Measurements from ENCODE around the gene HES6. TPM values are rescaled to one million over a fixed set of nuclear protein-coding genes. Genes with fewer than 3 reads are reported as not detected.

Gene HES6
- total and polyA plus RNA-seq, 8 donors, result 2.9 to 8.8 (median 4.7) TPM

DNA sequence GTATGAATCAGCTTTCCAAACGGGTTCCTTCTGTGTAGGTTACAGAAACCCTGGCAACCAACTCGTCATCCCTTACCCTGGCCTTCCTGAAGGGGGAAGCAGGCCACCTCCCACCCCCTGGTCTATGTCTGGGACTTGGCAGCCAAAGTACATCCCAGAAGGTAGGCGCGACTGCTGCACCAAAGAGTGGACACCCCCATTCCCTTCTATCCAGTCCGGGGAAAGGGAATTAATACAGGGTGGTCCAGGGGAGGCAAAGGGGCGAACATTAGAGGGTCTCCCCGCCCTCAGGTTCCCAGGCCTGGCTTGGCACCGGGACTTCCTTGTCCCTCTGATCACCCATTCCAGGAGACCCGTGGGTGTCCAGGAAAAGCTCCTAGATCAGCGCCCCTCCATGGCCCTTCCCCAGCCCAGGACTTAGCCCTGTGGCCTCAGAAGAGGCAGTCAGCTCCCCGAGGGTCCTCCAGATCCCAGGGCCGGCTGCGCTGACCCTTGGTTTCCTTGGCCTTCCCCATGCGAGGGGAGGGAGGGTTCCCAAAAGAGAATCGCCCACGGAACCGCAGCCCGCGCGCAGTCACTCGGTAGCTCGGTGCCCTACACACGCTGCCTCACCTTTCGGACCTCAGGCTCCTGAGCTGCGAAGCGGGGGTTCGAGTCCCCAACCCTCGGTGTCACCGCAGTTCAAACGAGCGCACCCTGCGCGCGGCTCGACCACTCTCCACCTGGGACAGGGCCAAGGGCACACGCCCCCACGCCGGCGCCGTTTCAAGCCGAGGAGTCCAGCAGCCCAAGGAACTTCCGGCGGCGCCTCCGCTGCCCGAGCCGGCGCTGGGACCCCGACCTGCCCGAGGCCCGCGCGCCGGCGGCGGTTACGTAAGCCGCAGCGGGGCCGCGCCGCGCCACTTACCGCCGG is 48.2 kb upstream of the HES6 start, which contains the start of gene PER2:
PER2 (minus strand) TSS at position 874 of the 913 bp plus-strand sequence. CDS start 10,674 bp downstream, outside the sequence.
- Histone ChIP-seq H3K27me3 (no peaks in the 10 kb centered on the region), H3K36me3 (no peaks in the 10 kb centered on the region), H3K9me3 (no peaks in the 10 kb centered on the region), H3K4me1 (peaks cover 35 to 60% of the 10 kb centered on the region in 2 donors), H3K4me3 (peak within 1 kb of the TSS; percentile 59 to 61), H3K27ac (peak within 1 kb of the TSS; percentile 87 to 93)
- DNase-seq (peak; percentile 63 to 91 (median 77)), ATAC-seq (peak; percentile 37)
- no peak for TF ChIP-seq CTCF (IDR thresholded peaks at IDR 0.05)
- intact Hi-C loops (cut with DNase I), result no loop called here

DNA sequence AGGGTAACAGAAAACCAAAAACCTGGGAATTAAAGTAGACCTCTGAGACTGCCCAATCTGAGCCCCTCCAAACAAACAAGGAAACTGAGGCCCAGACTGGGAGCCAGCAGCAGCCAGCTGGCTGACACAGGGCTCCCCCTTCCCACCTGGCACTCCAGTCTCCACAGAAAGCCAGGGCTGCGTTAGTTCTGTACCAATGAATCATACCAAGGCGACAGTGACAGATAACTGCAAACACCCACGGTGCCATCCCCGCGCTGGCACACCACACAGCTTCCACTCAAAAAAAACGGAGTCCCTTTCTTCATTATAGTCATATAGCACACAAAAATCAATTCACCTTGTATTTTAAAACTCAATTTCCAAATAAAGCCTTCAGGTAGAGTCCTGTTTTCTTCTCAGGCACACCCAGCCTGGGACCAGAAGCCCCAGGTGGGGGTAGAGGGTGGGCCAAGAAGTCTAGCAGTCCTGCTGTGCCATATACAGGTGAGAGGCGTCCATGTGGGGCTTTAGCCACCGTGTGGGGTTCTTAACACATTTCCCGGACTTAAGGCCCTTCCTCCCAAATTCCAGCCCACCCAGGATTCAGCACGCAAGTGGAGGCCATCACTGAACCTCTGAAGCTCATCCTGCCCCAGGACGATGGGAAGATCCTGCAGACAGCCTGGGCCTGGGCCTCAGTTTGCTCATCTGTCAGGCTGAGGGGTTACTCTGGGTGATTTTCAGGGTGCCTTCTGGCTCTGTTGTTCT is 47.3 kb upstream of the HES6 start:
- Histone ChIP-seq H3K27ac (peak overlapping the region; percentile 87 to 93), H3K27me3 (no peaks in the 10 kb centered on the region), H3K4me3 (peak overlapping the region; percentile 59 to 61), H3K36me3 (no peaks in the 10 kb centered on the region), H3K9me3 (no peaks in the 10 kb centered on the region), H3K4me1 (peaks cover 35 to 64% of the 10 kb centered on the region in 2 donors)
- ATAC-seq (no peak), DNase-seq (no peak)
- intact Hi-C loops (cut with DNase I), result no loop called here
- no peak for TF ChIP-seq CTCF (IDR thresholded peaks at IDR 0.05)

GRCh38 chr2:238286551-238286950 is 46.7 kb upstream of the HES6 start:
- H3K9me3 ChIP-seq, result no peaks in the 10 kb centered on the region
- no peak for TF ChIP-seq CTCF (IDR thresholded peaks at IDR 0.05)
- H3K4me3 ChIP-seq, result no peak overlapping the region
- H3K36me3 ChIP-seq, result no peaks in the 10 kb centered on the region
- ATAC-seq (peak; percentile 42), DNase-seq (peak in 2 of 4 donors; percentile 59 to 73)
- intact Hi-C loops (cut with DNase I), result no loop called here
- peaks cover 35 to 70% of the 10 kb centered on the region in 2 donors for H3K4me1 ChIP-seq
- H3K27me3 ChIP-seq, result no peaks in the 10 kb centered on the region
- H3K27ac ChIP-seq, result peak overlapping the region; percentile 87 to 93

- H3K27ac ChIP-seq, result peak overlapping the region; percentile 87 to 93
- no peak overlapping the region for H3K4me3 ChIP-seq
- H3K4me1 ChIP-seq, result peaks cover 35 to 71% of the 10 kb centered on the region in 2 donors
- no peaks in the 10 kb centered on the region for H3K36me3 ChIP-seq
- DNase-seq, result no peak
- intact Hi-C loops (cut with DNase I), result no loop called here
- no peak for ATAC-seq
- no peaks in the 10 kb centered on the region for H3K9me3 ChIP-seq
- no peak for TF ChIP-seq CTCF (IDR thresholded peaks at IDR 0.05)
- no peaks in the 10 kb centered on the region for H3K27me3 ChIP-seq
Observed at GRCh38 chr2:238286095-238286494, 46.3 kb upstream of the HES6 start.

DNA sequence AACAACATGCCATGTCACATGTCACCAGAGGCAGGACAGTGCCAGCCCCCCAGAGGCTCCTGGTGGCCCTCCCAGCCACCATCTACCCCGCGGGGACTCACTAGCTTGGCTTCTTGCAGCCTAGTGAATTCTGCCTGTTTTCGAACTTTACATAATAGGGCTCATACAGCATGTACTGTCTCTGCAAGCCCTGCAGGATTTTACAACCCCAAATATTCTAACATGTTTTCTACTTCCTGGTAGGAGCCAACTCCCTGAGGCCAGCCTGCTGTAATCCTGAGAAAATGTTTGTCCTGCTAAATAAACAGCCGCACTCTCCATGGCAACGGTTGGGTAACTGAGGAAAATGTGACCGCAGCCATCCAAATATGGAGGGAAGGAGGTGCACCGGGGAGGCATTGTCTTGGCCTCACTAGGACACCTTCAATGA is 45.8 kb upstream of the HES6 start:
- TF ChIP-seq CTCF (IDR thresholded peaks at IDR 0.05), result no peak
- Histone ChIP-seq H3K27ac (peak overlapping the region; percentile 87 to 93), H3K9me3 (no peaks in the 10 kb centered on the region), H3K4me1 (peaks cover 35 to 71% of the 10 kb centered on the region in 2 donors), H3K36me3 (no peaks in the 10 kb centered on the region), H3K4me3 (no peak overlapping the region), H3K27me3 (no peaks in the 10 kb centered on the region)
- DNase-seq (peak in 3 of 4 donors; percentile 72 to 90 (median 85)), ATAC-seq (peak; percentile 62)
- intact Hi-C loops (cut with DNase I), result no loop called here

Measured in left lung (tissue), 10 donors.